K562 (cell line): Measurements from ENCODE around the gene CCDC9. TPM values are rescaled to one million over a fixed set of nuclear protein-coding genes. Genes with fewer than 3 reads are reported as not detected.

ENCODE experiments used
- CBX8 ChIP-seq: fragments of 200-600 bp; sonication (generic); IDR thresholded peaks from 2 replicates; pipeline ENCODE4 v1.6.1; 2012; ENCODE audit warnings: borderline replicate concordance, mixed run types, low read depth, mild to moderate bottlenecking, moderate library complexity, mixed read lengths, low read length, control low read depth, inconsistent platforms; ENCODE audit not compliant: poor library complexity, severe bottlenecking; ENCODE audit errors: extremely low read depth
- CREB1 ChIP-seq, 2 experiments: sonication (generic) in 1 of 2; formaldehyde crosslinking in 1 of 2; IDR thresholded peaks; 2 replicates each; pipeline versions ENCODE4 v1.6.1 to v1.8.0; 2012 to 2022; ENCODE audit warnings: inconsistent platforms in 1 of 2, mild to moderate bottlenecking in 1 of 2, missing genetic modification reagents in 1 of 2, moderate library complexity in 1 of 2
- CREB3L1 ChIP-seq: fragments of 450-650 bp; IDR thresholded peaks from 2 replicates; pipeline ENCODE4 v1.6.1; 2014; ENCODE audit warnings: low read depth, mild to moderate bottlenecking, moderate library complexity, borderline replicate concordance
- CREM ChIP-seq: IDR thresholded peaks from 2 replicates; pipeline ENCODE4 v1.6.1; 2014; ENCODE audit warnings: antibody characterized with exemption, low read depth
- ELF4 ChIP-seq: fragments of 450-650 bp; formaldehyde crosslinking; IDR thresholded peaks from 2 replicates; pipeline ENCODE4 v1.4.0; 2022; ENCODE audit warnings: missing genetic modification characterization
- FOXM1 ChIP-seq, 2 experiments: fragments of 450-650 bp in 1 of 2; sonication (generic) in 1 of 2; formaldehyde crosslinking in 1 of 2; IDR thresholded peaks; 2 replicates each; pipeline versions ENCODE4 v1.6.1 to v1.9.0; 2017 to 2022; ENCODE audit warnings: low read depth in 2 of 2, mild to moderate bottlenecking in 2 of 2, missing genetic modification reagents in 1 of 2, moderate library complexity in 1 of 2
- GTF2B ChIP-seq: IDR thresholded peaks from 2 replicates; pipeline ENCODE4 v1.6.1; 2011; ENCODE audit not compliant: insufficient read length; ENCODE audit errors: extremely low read depth
- KAT8 ChIP-seq: fragments of 450-650 bp; IDR thresholded peaks from 2 replicates; pipeline ENCODE4 v1.6.1; 2016; ENCODE audit warnings: low read depth, mild to moderate bottlenecking
- L3MBTL2 ChIP-seq: fragments of 450-650 bp; IDR thresholded peaks from 2 replicates; pipeline ENCODE4 v1.6.1; 2016; ENCODE audit warnings: mild to moderate bottlenecking, moderate library complexity
- LCOR ChIP-seq: sonication (generic); formaldehyde crosslinking; IDR thresholded peaks from 2 replicates; pipeline ENCODE4 v1.8.0; 2022; ENCODE audit warnings: mild to moderate bottlenecking, missing genetic modification reagents
- MAFF ChIP-seq: IDR thresholded peaks from 2 replicates; pipeline ENCODE4 v1.6.1; 2012; ENCODE audit warnings: low read length, improper control_type of control experiment
- NFYB ChIP-seq: IDR thresholded peaks from 2 replicates; pipeline ENCODE4 v1.6.1; 2011; ENCODE audit warnings: mild to moderate bottlenecking, moderate library complexity; ENCODE audit not compliant: insufficient read length; ENCODE audit errors: extremely low read depth
- PHB2 ChIP-seq: fragments of 450-650 bp; IDR thresholded peaks from 2 replicates; pipeline ENCODE4 v1.6.1; 2017; ENCODE audit warnings: low read depth
- PML ChIP-seq: IDR thresholded peaks from 2 replicates; pipeline ENCODE4 v1.6.1; 2012; ENCODE audit warnings: low read length, inconsistent platforms
- POLR2H ChIP-seq: IDR thresholded peaks from 2 replicates; pipeline ENCODE4 v1.6.1; 2016; ENCODE audit warnings: missing genetic modification characterization, low read depth, mild to moderate bottlenecking, control low read depth, missing compliant biosample characterization, moderate library complexity
- SMAD2 ChIP-seq: fragments of 150-350 bp; IDR thresholded peaks from 2 replicates; pipeline ENCODE4 v1.6.1; 2014; ENCODE audit warnings: low read depth, mild to moderate bottlenecking, low read length
- SMAD4 ChIP-seq: fragments of 250-450 bp; sonication (Bioruptor Pico); conservative IDR thresholded peaks from 2 replicates; pipeline ENCODE4 v1.8.0; 2021; ENCODE audit warnings: inconsistent platforms, mild to moderate bottlenecking, moderate library complexity
- TEAD1 ChIP-seq, 2 experiments: fragments of 450-650 bp in 1 of 2; sonication (generic) in 1 of 2; formaldehyde crosslinking; IDR thresholded peaks; 2 replicates each; pipeline versions ENCODE4 v1.4.0 to v1.8.0; 2020 to 2022; ENCODE audit warnings: mild to moderate bottlenecking in 2 of 2, missing genetic modification reagents in 1 of 2
- ZBTB5 ChIP-seq: fragments of 450-650 bp; IDR thresholded peaks from 2 replicates; pipeline ENCODE4 v1.6.1; 2017; ENCODE audit warnings: antibody characterized with exemption
- ZFP1 ChIP-seq: fragments of 450-650 bp; formaldehyde crosslinking; IDR thresholded peaks from 2 replicates; pipeline ENCODE4 v1.4.0; 2020; ENCODE audit warnings: mild to moderate bottlenecking, mixed read lengths
- ZNF134 ChIP-seq: fragments of 250-450 bp; sonication (Bioruptor Pico); conservative IDR thresholded peaks from 2 replicates; pipeline ENCODE4 v1.4.0; 2020
- ZNF184 ChIP-seq: sonication (generic); formaldehyde crosslinking; IDR thresholded peaks from 2 replicates; pipeline ENCODE4 v1.5.0; 2020; ENCODE audit warnings: missing genetic modification reagents
- polyA plus RNA-seq, 8 experiments: library from polyadenylated mRNA; depleted of rRNA in 4 of 8; stranded (reverse) in 5 of 8; unstranded in 3 of 8; fragments of >200 nt; fragmentation: Nextera tagmentation in 2 of 8; fragmentation: Illumina TruSeq in 1 of 8; extraction: Ambion mirVana in 2 of 8; extraction: Trizol in 1 of 8; gene quantifications; 2 replicates each; pipeline versions ENCODE4 v1.2.1 to v1.2.3, GENCODE V29; 2011 to 2014; ENCODE audit warnings: inconsistent platforms in 1 of 8, missing spikeins in 1 of 8
- total RNA-seq, 7 experiments: library from RNA; depleted of rRNA in 6 of 7; stranded (reverse); fragments of >200 nt in 6 of 7; fragmentation: Illumina TruSeq in 2 of 7; extraction: Trizol in 2 of 7; gene quantifications; 2 replicates each; pipeline versions ENCODE4 v1.2.1 to v1.2.3, GENCODE V29; 2011 to 2021; ENCODE audit warnings: low replicate concordance in 1 of 7

CCDC9 gene
- total and polyA plus RNA-seq, 9 of the 15 experiments (the other 6 are each of a cell fraction or from before 2014, with no cell fraction given): 0.23 to 38.6 (median 8.4) TPM

- no peak for TF ChIP-seq NFYB
- TF ChIP-seq SMAD4 (CRISPR knock-in tag): no peak; the same call in 1 of the 2 replicates
- TF ChIP-seq GTF2B: no peak
- no peak for TF ChIP-seq CREB3L1
- no peak for TF ChIP-seq SMAD2
- TF ChIP-seq ZNF184 (CRISPR knock-in tag): no peak
- TF ChIP-seq PHB2: no peak
- TF ChIP-seq MAFF: no peak
- peak; percentile 30; the same call in 1 of the 2 replicates for TF ChIP-seq CREM
- peak in 1 of 2 experiments; percentile 45; a peak in 1 of 4 replicates for TF ChIP-seq TEAD1 (CRISPR knock-in tag; IDR thresholded peaks at IDR 0.05)
- TF ChIP-seq FOXM1 (IDR thresholded peaks at IDR 0.05; ENCODE audit: low read depth): no peak
- TF ChIP-seq FOXM1 (CRISPR knock-in tag; IDR thresholded peaks at IDR 0.05; ENCODE audit: low read depth): no peak
- no peak for TF ChIP-seq ZBTB5
- no peak for TF ChIP-seq L3MBTL2
- TF ChIP-seq ELF4 (CRISPR knock-in tag): peak; percentile 63; the same call in 1 of the 2 replicates
- TF ChIP-seq LCOR (CRISPR knock-in tag): peak; percentile 85; the same call in 1 of the 2 replicates
- TF ChIP-seq CREB1 (IDR thresholded peaks at IDR 0.05): no peak
- TF ChIP-seq CREB1 (CRISPR knock-in tag; IDR thresholded peaks at IDR 0.05): 0 out of 2 replicates have a peak, but pooled peaks have one; percentile 28
- TF ChIP-seq POLR2H: peak; percentile 61
- no peak for TF ChIP-seq ZNF134
- no peak for TF ChIP-seq CBX8
- TF ChIP-seq PML: peak; percentile 59; the same call in 1 of the 2 replicates
- TF ChIP-seq ZFP1 (CRISPR knock-in tag): 0 out of 2 replicates have a peak, but pooled peaks have one; percentile 50
- TF ChIP-seq KAT8: no peak
Measured at GRCh38 chr19:47274071-47274890, 18.0 kb downstream of the CCDC9 start, which contains the start of gene INAFM1 (continued).
